SU-DHL-6 (cell line): ENCODE results near the gene TWNK.

Experiments
- H2AFZ ChIP-seq: fragments of 200-600 bp; sonication (generic); 2 replicates; pipeline ENCODE4 v1.6.1; 2014; ENCODE audit warnings: low read depth, mild to moderate bottlenecking, moderate library complexity, mixed read lengths, antibody characterized with exemption, low read length; ENCODE audit not compliant: severe bottlenecking
- H3F3A ChIP-seq: fragments of 200-600 bp; shearing (Covaris generic); 2 replicates; pipeline ENCODE4 v1.6.0; 2016; ENCODE audit warnings: antibody characterized with exemption, mild to moderate bottlenecking; ENCODE audit not compliant: insufficient read depth
- H3K27ac ChIP-seq: fragments of 200-600 bp; sonication (generic); 2 replicates; pipeline ENCODE4 v1.5.1; 2016; ENCODE audit warnings: low read depth, mild to moderate bottlenecking, low read length, moderate library complexity, mixed read lengths
- H3K27me3 ChIP-seq: fragments of 200-600 bp; sonication (generic), shearing (Covaris generic); 2 replicates; pipeline ENCODE4 v1.6.0; 2014; ENCODE audit warnings: mild to moderate bottlenecking, low read length
- H3K36me3 ChIP-seq: fragments of 200-600 bp; sonication (generic); 2 replicates; pipeline ENCODE4 v1.6.1; 2014; ENCODE audit warnings: mild to moderate bottlenecking, low read length, mixed read lengths
- H3K4me2 ChIP-seq: fragments of 300-600, 200-600 bp; shearing (Covaris generic), sonication (generic); 2 replicates; pipeline ENCODE4 v1.6.0; 2014; ENCODE audit warnings: low read length, low read depth, mild to moderate bottlenecking; ENCODE audit not compliant: poor library complexity, severe bottlenecking
- H3K4me3 ChIP-seq: fragments of 200-600 bp; sonication (generic); 2 replicates; pipeline ENCODE4 v1.5.1; 2014; ENCODE audit warnings: antibody characterized with exemption, low read length, mild to moderate bottlenecking, mixed read lengths; ENCODE audit not compliant: insufficient read depth, poor library complexity, severe bottlenecking
- H3K79me2 ChIP-seq: fragments of 200-600 bp; sonication (generic); 2 replicates; pipeline ENCODE4 v1.6.1; 2014; ENCODE audit warnings: mild to moderate bottlenecking, low read length, moderate library complexity; ENCODE audit not compliant: insufficient read depth
- H3K9ac ChIP-seq: fragments of 200-600 bp; sonication (generic); 2 replicates; pipeline ENCODE4 v1.7.0; 2014; ENCODE audit warnings: mild to moderate bottlenecking, low read length
- H3K9me2 ChIP-seq: fragments of 200-600 bp; sonication (generic); replicated peaks from 2 replicates; pipeline ENCODE4 v1.6.1; 2014; ENCODE audit warnings: low read length; ENCODE audit not compliant: insufficient read depth
- H3K9me3 ChIP-seq: fragments of 200-600 bp; sonication (generic); 2 replicates; pipeline ENCODE4 v1.6.1; 2014; ENCODE audit warnings: low read length, mixed read lengths; ENCODE audit not compliant: insufficient read depth
- H4K20me1 ChIP-seq: fragments of 200-600 bp; sonication (generic); 2 replicates; pipeline ENCODE4 v1.6.1; 2014; ENCODE audit warnings: low read depth, mild to moderate bottlenecking, antibody characterized with exemption, low read length, moderate library complexity, mixed read lengths
- EZH2phosphoT487 ChIP-seq: fragments of 200-600 bp; sonication (generic), shearing (Covaris generic); conservative IDR thresholded peaks from 2 replicates; pipeline ENCODE4 v1.6.1; 2018; ENCODE audit warnings: mild to moderate bottlenecking, antibody characterized with exemption, low read length, moderate library complexity, mixed read lengths
- TF ChIP-seq, protein P1 (sequence below): fragments of 200-600 bp; sonication (generic); IDR thresholded peaks from one replicate; pipeline ENCODE4 v1.5.1; 2017; ENCODE audit warnings: antibody characterized with exemption, mild to moderate bottlenecking, low read length, moderate library complexity; ENCODE audit not compliant: insufficient read depth, poor library complexity, severe bottlenecking

TWNK gene

DNA sequence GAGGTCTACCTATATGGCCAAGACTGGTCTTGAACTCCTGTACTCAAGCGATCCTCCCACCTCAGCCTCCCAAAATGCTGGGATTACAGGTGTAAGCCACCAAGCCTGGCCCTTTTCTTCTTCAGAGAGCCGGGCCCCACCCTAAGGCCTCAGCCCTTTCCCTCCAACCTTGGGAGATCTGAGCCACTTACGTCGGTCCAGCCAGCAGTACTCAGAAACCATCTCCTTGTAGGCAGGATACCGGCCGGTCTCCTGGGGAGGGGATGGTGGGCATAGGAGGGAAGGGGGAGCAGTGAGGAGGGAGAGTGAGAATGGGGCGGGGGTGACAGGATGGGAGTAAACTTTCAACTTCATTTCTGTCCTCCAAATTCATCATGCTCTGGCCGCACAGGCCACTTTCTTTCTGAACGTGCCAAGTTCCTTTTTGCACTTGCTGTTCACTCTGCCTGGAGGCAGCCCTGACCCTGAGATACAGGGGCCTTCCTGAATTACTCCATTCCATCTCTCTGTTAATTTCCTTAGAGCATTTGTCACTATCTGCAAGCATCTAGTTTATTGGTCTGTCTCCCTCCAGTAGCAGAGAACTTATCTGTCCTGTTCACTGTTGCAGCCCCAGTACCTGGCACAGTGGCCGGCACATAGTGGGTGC lies 33.2 kb downstream of the TWNK start:
- Histone ChIP-seq H3K79me2 (no peaks in the 10 kb centered on the region), H3K4me3 (no peak overlapping the region), H3K9ac (no peak overlapping the region), H3K9me3 (no peaks in the 10 kb centered on the region), H2AFZ (no peak overlapping the region), H3K9me2 (no peaks in the 10 kb centered on the region), H4K20me1 (no peaks in the 10 kb centered on the region), H3K36me3 (no peaks in the 10 kb centered on the region), H3K27ac (no peak overlapping the region), H3K4me2 (no peak overlapping the region), H3K27me3 (no peaks in the 10 kb centered on the region), H3F3A (no peaks in the 10 kb centered on the region)
- TF ChIP-seq, protein P1, sequence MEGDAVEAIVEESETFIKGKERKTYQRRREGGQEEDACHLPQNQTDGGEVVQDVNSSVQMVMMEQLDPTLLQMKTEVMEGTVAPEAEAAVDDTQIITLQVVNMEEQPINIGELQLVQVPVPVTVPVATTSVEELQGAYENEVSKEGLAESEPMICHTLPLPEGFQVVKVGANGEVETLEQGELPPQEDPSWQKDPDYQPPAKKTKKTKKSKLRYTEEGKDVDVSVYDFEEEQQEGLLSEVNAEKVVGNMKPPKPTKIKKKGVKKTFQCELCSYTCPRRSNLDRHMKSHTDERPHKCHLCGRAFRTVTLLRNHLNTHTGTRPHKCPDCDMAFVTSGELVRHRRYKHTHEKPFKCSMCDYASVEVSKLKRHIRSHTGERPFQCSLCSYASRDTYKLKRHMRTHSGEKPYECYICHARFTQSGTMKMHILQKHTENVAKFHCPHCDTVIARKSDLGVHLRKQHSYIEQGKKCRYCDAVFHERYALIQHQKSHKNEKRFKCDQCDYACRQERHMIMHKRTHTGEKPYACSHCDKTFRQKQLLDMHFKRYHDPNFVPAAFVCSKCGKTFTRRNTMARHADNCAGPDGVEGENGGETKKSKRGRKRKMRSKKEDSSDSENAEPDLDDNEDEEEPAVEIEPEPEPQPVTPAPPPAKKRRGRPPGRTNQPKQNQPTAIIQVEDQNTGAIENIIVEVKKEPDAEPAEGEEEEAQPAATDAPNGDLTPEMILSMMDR: no peak
- TF ChIP-seq EZH2phosphoT487: no peak

DNA sequence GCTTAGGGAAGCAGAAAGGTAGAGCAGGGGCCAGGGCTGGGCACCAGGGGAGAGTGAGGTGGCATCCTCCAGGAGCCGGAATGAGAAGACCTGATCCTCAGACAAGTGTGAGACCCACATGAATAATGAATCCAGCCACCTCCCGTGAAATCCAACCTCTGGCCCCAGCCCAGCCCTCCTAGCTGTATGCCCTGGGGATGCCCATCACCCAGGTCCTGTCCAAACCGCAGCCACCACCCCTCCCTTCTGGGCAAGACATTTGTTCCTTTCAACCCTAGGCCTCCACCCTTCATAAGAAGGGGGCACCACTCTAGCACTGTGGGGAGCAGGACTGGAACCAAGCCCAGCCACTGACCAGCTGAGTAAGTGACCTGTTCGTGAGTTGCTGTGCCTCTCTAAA lies 33.9 kb downstream of the TWNK start:
- no peaks in the 10 kb centered on the region for H3K9me3 ChIP-seq
- no peak overlapping the region for H3K4me3 ChIP-seq
- no peak overlapping the region for H3K9ac ChIP-seq
- no peaks in the 10 kb centered on the region for H3K36me3 ChIP-seq
- no peaks in the 10 kb centered on the region for H3K9me2 ChIP-seq
- H2AFZ ChIP-seq: no peak overlapping the region
- TF ChIP-seq EZH2phosphoT487: no peak
- TF ChIP-seq, protein P1: no peak
- no peak overlapping the region for H3K27ac ChIP-seq
- H4K20me1 ChIP-seq: no peaks in the 10 kb centered on the region
- H3K27me3 ChIP-seq: no peaks in the 10 kb centered on the region
- no peaks in the 10 kb centered on the region for H3K79me2 ChIP-seq
- H3F3A ChIP-seq: no peaks in the 10 kb centered on the region
- H3K4me2 ChIP-seq: no peak overlapping the region

DNA sequence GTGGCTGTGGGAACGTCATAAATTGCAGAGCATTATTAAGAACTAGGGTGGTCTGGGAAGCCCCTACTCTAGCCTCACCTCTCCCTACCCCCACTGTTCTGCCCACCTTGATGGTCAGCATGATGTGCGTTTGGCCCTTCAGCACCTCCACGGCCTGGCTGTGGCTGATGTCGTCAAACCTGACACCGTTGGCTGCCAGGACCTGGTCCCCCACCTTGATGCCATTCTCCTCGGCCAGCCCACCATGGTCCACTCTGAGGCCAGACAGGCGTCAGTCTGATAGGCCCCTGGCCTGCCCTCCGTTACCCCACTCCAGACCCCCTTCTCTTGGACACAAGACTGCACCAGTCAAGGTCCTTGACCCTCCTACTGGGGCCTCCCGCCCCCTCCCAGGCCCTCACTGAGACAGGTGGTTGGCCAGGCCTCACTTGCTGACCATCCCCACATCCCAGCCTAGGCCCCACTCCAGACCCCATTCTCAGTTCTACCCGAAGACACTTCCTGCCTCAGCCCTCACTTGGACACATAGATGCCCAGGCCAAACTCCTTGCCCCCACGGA lies 34.4 kb downstream of the TWNK start:
- H3K9me3 ChIP-seq: no peaks in the 10 kb centered on the region
- TF ChIP-seq, protein P1: no peak
- no peak for TF ChIP-seq EZH2phosphoT487
- H3K4me3 ChIP-seq: no peak overlapping the region
- no peaks in the 10 kb centered on the region for H3F3A ChIP-seq
- no peaks in the 10 kb centered on the region for H4K20me1 ChIP-seq
- H3K9ac ChIP-seq: no peak overlapping the region
- no peak overlapping the region for H3K4me2 ChIP-seq
- H3K9me2 ChIP-seq: no peaks in the 10 kb centered on the region
- H2AFZ ChIP-seq: no peak overlapping the region
- H3K27me3 ChIP-seq: no peaks in the 10 kb centered on the region
- H3K36me3 ChIP-seq: no peaks in the 10 kb centered on the region
- H3K79me2 ChIP-seq: no peaks in the 10 kb centered on the region
- no peak overlapping the region for H3K27ac ChIP-seq
